ENCODE measurements around the gene SH3RF1.

DNA sequence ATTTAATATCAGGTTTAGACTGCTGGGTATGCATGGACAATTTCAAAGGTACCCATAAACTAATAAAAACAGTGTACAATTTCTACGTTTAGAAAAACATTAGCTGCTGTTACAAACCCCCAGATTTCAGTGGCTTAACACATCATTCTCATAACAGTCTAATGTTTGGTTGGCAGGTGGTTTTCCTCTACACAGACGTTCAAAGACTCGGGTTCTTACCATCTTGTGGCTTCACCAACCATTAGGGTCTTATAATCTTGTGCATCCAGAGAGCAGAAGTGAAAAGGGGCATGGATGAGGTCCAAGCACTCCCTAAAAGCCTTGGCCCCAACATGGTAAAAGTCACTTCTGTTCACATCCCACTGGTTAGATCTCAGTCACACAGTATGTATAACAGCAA, 71.6 kb downstream of the SH3RF1 start:
- TF ChIP-seq, protein P1, sequence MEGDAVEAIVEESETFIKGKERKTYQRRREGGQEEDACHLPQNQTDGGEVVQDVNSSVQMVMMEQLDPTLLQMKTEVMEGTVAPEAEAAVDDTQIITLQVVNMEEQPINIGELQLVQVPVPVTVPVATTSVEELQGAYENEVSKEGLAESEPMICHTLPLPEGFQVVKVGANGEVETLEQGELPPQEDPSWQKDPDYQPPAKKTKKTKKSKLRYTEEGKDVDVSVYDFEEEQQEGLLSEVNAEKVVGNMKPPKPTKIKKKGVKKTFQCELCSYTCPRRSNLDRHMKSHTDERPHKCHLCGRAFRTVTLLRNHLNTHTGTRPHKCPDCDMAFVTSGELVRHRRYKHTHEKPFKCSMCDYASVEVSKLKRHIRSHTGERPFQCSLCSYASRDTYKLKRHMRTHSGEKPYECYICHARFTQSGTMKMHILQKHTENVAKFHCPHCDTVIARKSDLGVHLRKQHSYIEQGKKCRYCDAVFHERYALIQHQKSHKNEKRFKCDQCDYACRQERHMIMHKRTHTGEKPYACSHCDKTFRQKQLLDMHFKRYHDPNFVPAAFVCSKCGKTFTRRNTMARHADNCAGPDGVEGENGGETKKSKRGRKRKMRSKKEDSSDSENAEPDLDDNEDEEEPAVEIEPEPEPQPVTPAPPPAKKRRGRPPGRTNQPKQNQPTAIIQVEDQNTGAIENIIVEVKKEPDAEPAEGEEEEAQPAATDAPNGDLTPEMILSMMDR (IDR thresholded peaks at IDR 0.05), result no peak
- no peak for TF ChIP-seq POLR2A (IDR thresholded peaks at IDR 0.05)

Measured in body of pancreas (tissue), 4 donors.